Keratinocyte (primary cell): ENCODE data around the gene IFT88.

Experiments used
- CTCF ChIP-seq, 3 experiments: IDR thresholded peaks in 1 of 3; conservative IDR thresholded peaks in 1 of 3; optimal IDR thresholded peaks in 1 of 3; 2 replicates in 2 of 3; 3 replicates in 1 of 3; pipeline versions ENCODE3 to v1.5.1; 2011; ENCODE audit warnings: low read length in 3 of 3, mild to moderate bottlenecking in 3 of 3, moderate library complexity in 2 of 3, control low read depth in 1 of 3, inconsistent platforms in 1 of 3; ENCODE audit not compliant: insufficient read depth in 2 of 3; ENCODE audit errors: extremely low read depth in 1 of 3
- EZH2 ChIP-seq: IDR thresholded peaks from one replicate; pipeline ENCODE4 v1.6.1; 2012; ENCODE audit warnings: inconsistent platforms, mild to moderate bottlenecking, low read length, moderate library complexity

DNA sequence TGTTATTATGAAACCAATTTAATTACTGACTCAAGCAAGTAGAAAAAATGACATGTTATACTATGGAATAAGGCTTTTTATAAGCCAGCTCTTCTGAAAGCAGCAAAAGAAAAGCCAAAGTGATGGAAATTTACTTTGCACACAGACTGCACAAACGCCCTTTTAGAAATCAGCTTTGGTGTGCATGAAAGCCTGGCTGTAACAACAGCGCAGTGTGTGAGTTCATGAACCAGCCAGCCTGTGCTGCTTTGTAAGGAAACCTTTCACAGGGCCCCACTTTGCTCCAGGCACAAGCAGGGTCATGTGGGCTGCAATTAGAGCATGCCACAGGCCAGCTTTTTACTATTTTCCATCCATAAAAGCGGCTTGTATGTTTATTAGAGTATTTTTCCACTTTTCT is 13.6 kb upstream of the IFT88 start:
- TF ChIP-seq CTCF (optimal IDR thresholded peaks at IDR 0.05 in 1 of 3, IDR thresholded peaks at IDR 0.05 in 1 of 3, conservative IDR thresholded peaks at IDR 0.05 in 1 of 3; ENCODE audit: extremely low read depth in 1 of 3, insufficient read depth in 2 of 3, low read length in 3 of 3) (no peak), EZH2 (no peak)
